DOHH2 (cell line): ENCODE measurements around the gene RELB.

Source experiments
- H3F3A ChIP-seq: fragments of 200-600 bp; sonication (generic), shearing (Covaris generic); 2 replicates; pipeline ENCODE4 v1.6.0; 2016; ENCODE audit warnings: antibody characterized with exemption, mild to moderate bottlenecking; ENCODE audit not compliant: control insufficient read depth, insufficient read depth
- H3K27ac ChIP-seq: fragments of 200-600 bp; sonication (generic); 2 replicates; pipeline ENCODE4 v1.5.1; 2014; ENCODE audit warnings: low read depth, mild to moderate bottlenecking, low read length, moderate library complexity
- H3K27me3 ChIP-seq: fragments of 200-600 bp; sonication (generic); 2 replicates; pipeline ENCODE4 v1.6.1; 2014; ENCODE audit warnings: mild to moderate bottlenecking, low read length, mixed read lengths; ENCODE audit not compliant: control insufficient read depth
- H3K36me3 ChIP-seq: fragments of 200-600 bp; sonication (generic); 2 replicates; pipeline ENCODE4 v1.6.1; 2014; ENCODE audit warnings: mild to moderate bottlenecking, low read length, moderate library complexity, mixed read lengths; ENCODE audit not compliant: control insufficient read depth
- H3K4me1 ChIP-seq: fragments of 200-600 bp; sonication (generic); 2 replicates; pipeline ENCODE4 v1.6.1; 2014; ENCODE audit warnings: mild to moderate bottlenecking, low read length, mixed read lengths; ENCODE audit not compliant: control insufficient read depth
- H3K4me2 ChIP-seq: fragments of 200-600 bp; sonication (generic); 2 replicates; pipeline ENCODE4 v1.6.0; 2014; ENCODE audit warnings: mild to moderate bottlenecking, low read length, moderate library complexity
- H3K4me3 ChIP-seq: fragments of 200-600 bp; sonication (generic); 2 replicates; pipeline ENCODE4 v1.5.1; 2014; ENCODE audit warnings: mild to moderate bottlenecking, low read length, mixed read lengths
- H3K79me2 ChIP-seq: fragments of 200-600 bp; sonication (generic); 2 replicates; pipeline ENCODE4 v1.6.1; 2014; ENCODE audit warnings: mild to moderate bottlenecking, low read length, mixed read lengths; ENCODE audit not compliant: control insufficient read depth
- H3K9me2 ChIP-seq: fragments of 200-600 bp; sonication (generic); replicated peaks from 2 replicates; pipeline ENCODE4 v1.6.1; 2014; ENCODE audit warnings: mild to moderate bottlenecking, low read length, mixed read lengths; ENCODE audit not compliant: control insufficient read depth
- H3K9me3 ChIP-seq: fragments of 200-600 bp; sonication (generic); 2 replicates; pipeline ENCODE4 v1.6.1; 2014; ENCODE audit warnings: antibody characterized with exemption, low read length, mixed read lengths; ENCODE audit not compliant: control insufficient read depth, insufficient read depth
- H4K20me1 ChIP-seq: fragments of 200-600 bp; sonication (generic); 2 replicates; pipeline ENCODE4 v1.6.0; 2014; ENCODE audit warnings: low read depth, mild to moderate bottlenecking, antibody characterized with exemption, low read length, moderate library complexity; ENCODE audit not compliant: control insufficient read depth, insufficient read depth
- EZH2phosphoT487 ChIP-seq: fragments of 200-600 bp; sonication (generic); IDR thresholded peaks from 2 replicates; pipeline ENCODE4 v1.6.1; 2017; ENCODE audit warnings: borderline replicate concordance, mild to moderate bottlenecking, antibody characterized with exemption, low read length, moderate library complexity, mixed read lengths
- TF ChIP-seq, protein P1 (sequence below): fragments of 200-600 bp; sonication (generic); IDR thresholded peaks from one replicate; pipeline ENCODE4 v1.5.1; 2014; ENCODE audit warnings: antibody characterized with exemption, mild to moderate bottlenecking, low read depth, low read length; ENCODE audit not compliant: poor library complexity, severe bottlenecking

The RELB gene

DNA sequence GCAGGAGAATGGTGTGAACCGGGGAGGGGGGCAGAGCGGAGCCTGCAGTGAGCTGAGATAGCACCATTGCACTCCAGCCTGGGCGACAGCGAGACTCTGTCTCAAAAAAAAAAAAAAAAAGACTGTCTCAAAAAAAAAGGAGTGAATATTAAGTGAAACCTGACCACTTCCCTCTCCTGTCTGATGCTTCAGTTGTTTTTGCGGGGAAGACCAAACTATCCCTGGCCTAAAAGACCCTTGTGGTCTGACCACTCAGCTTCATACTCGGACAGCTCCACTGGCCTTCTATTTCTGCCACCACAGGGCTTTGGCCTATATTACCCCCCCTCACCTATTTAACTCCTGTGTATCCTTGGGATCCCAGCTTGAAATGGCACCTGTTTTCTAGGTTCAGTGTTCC is 39.9 kb downstream of the RELB start:
- H3K9me2 ChIP-seq: no peaks in the 10 kb centered on the region
- peaks cover 60% of the 10 kb centered on the region for H3K4me1 ChIP-seq
- peaks cover 80% of the 10 kb centered on the region for H3K36me3 ChIP-seq
- H3K4me3 ChIP-seq: peak overlapping the region; percentile 97
- TF ChIP-seq, protein P1, sequence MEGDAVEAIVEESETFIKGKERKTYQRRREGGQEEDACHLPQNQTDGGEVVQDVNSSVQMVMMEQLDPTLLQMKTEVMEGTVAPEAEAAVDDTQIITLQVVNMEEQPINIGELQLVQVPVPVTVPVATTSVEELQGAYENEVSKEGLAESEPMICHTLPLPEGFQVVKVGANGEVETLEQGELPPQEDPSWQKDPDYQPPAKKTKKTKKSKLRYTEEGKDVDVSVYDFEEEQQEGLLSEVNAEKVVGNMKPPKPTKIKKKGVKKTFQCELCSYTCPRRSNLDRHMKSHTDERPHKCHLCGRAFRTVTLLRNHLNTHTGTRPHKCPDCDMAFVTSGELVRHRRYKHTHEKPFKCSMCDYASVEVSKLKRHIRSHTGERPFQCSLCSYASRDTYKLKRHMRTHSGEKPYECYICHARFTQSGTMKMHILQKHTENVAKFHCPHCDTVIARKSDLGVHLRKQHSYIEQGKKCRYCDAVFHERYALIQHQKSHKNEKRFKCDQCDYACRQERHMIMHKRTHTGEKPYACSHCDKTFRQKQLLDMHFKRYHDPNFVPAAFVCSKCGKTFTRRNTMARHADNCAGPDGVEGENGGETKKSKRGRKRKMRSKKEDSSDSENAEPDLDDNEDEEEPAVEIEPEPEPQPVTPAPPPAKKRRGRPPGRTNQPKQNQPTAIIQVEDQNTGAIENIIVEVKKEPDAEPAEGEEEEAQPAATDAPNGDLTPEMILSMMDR: no peak
- TF ChIP-seq EZH2phosphoT487: no peak
- peak overlapping the region; percentile 97 for H3K27ac ChIP-seq
- no peaks in the 10 kb centered on the region for H3K9me3 ChIP-seq
- peaks cover 20% of the 10 kb centered on the region for H4K20me1 ChIP-seq
- H3K27me3 ChIP-seq: no peaks in the 10 kb centered on the region
- peaks cover 71% of the 10 kb centered on the region for H3K79me2 ChIP-seq
- H3F3A ChIP-seq: peaks cover 13% of the 10 kb centered on the region
- H3K4me2 ChIP-seq: peak overlapping the region; percentile 98

DNA sequence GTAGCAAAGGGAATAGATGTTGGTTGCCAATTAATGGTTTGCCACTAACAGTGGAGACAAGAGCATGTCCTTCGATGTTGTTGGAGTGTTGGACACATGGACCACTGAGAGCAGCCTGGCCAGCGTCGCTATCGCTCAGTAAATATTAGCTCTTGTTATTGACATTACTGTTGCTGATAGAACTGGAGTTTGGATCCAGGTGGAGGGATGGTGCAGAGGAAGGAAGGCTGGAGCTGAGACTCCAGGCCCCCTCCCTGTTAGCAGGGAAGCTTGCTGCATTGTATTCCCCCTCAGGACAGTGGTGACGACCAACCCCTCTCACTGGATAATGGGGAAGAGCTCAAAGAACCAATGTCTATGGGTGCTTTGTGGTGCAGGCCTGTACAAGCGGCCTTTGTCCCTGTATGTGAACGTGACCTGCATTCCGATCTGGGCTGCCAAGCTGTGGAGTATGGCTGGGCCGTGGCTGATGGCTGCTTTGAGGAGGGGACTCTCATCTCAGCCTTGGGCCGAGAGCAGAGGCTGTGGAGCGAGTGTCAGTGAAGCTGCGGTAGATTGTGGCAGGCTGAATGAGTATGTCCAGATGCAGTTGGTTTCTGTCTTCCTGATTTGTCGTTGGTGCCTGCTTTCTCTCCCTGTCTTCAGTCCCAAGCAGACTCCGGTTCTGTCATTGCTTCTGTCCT is 44.5 kb downstream of the RELB start:
- H3K79me2 ChIP-seq: peaks cover 98% of the 10 kb centered on the region
- H3K4me2 ChIP-seq: peak overlapping the region; percentile 80
- H3K36me3 ChIP-seq: peaks cover 82% of the 10 kb centered on the region
- peaks cover 5% of the 10 kb centered on the region; the same call in 1 of the 2 replicates for H4K20me1 ChIP-seq
- peaks cover 17% of the 10 kb centered on the region for H3F3A ChIP-seq
- no peaks in the 10 kb centered on the region for H3K9me3 ChIP-seq
- no peaks in the 10 kb centered on the region for H3K27me3 ChIP-seq
- peak overlapping the region; percentile 72 for H3K4me3 ChIP-seq
- peak overlapping the region; percentile 93 for H3K27ac ChIP-seq
- TF ChIP-seq EZH2phosphoT487: no peak
- TF ChIP-seq, protein P1: no peak
- H3K4me1 ChIP-seq: peaks cover 84% of the 10 kb centered on the region
- no peaks in the 10 kb centered on the region for H3K9me2 ChIP-seq

DNA sequence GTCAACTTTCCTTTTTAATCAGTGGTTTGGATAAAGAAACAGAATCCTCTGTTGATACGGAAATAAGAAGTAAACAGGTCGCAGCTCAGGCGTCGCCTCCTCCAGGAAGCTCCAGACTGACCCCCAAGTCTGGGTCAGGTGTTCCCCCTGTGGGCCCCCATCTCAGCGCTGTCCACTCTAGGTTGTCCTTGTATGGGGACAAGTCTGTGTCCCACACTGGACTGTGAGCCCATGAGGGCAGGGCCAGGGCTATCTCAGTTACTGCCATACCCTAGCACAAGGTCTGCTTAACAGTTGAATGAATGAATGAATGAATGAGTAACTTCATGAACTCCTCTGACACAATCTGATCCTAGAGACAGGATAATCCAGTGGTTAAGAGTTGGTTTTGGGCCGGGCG is 45.1 kb downstream of the RELB start:
- H4K20me1 ChIP-seq: peaks cover 5% of the 10 kb centered on the region; the same call in 1 of the 2 replicates
- peak overlapping the region; percentile 80 for H3K4me2 ChIP-seq
- peaks cover 17% of the 10 kb centered on the region for H3F3A ChIP-seq

More for the DNA sequence above, 45.1 kb downstream of the RELB start:
- Histone ChIP-seq H3K9me3 (no peaks in the 10 kb centered on the region), H3K36me3 (peaks cover 82% of the 10 kb centered on the region), H3K27me3 (no peaks in the 10 kb centered on the region), H3K4me3 (peak overlapping the region; percentile 72), H3K79me2 (peaks cover 98% of the 10 kb centered on the region), H3K27ac (peak overlapping the region; percentile 93), H3K9me2 (no peaks in the 10 kb centered on the region), H3K4me1 (peaks cover 84% of the 10 kb centered on the region)
- TF ChIP-seq, protein P1: no peak
